Adipocyte (in vitro differentiated cells): ENCODE data around the gene NFIB.
A peak's percentile ranks its signal among the peaks of the same experiment; 100 is the strongest.

Source experiments
- DNase-seq: peaks from one replicate; pipeline ENCODE4 v3.0.0-alpha.2; 2015; ENCODE audit warnings: low read depth
- H3K27me3 ChIP-seq: replicated peaks from 2 replicates; pipeline ENCODE4 v1.7.0; 2013; ENCODE audit warnings: mild to moderate bottlenecking, low read length, moderate library complexity; ENCODE audit not compliant: control insufficient read depth, insufficient read depth
- H3K36me3 ChIP-seq: 2 replicates; pipeline ENCODE4 v1.7.0; 2013; ENCODE audit warnings: low read length, mild to moderate bottlenecking, moderate library complexity; ENCODE audit not compliant: control insufficient read depth, insufficient read depth, severe bottlenecking
- H3K4me1 ChIP-seq: 2 replicates; pipeline ENCODE4 v1.7.0; 2013; ENCODE audit warnings: mild to moderate bottlenecking, low read length, moderate library complexity; ENCODE audit not compliant: control insufficient read depth, insufficient read depth
- H3K4me3 ChIP-seq: 2 replicates; pipeline ENCODE4 v1.7.0; 2013; ENCODE audit warnings: mild to moderate bottlenecking, low read length, moderate library complexity
- H3K9ac ChIP-seq: 2 replicates; pipeline ENCODE4 v1.7.0; 2013; ENCODE audit warnings: mild to moderate bottlenecking, low read length, moderate library complexity
- H3K9me3 ChIP-seq: 2 replicates; pipeline ENCODE4 v1.7.0; 2013; ENCODE audit warnings: mild to moderate bottlenecking, low read length, moderate library complexity; ENCODE audit not compliant: control insufficient read depth

NFIB gene

DNA sequence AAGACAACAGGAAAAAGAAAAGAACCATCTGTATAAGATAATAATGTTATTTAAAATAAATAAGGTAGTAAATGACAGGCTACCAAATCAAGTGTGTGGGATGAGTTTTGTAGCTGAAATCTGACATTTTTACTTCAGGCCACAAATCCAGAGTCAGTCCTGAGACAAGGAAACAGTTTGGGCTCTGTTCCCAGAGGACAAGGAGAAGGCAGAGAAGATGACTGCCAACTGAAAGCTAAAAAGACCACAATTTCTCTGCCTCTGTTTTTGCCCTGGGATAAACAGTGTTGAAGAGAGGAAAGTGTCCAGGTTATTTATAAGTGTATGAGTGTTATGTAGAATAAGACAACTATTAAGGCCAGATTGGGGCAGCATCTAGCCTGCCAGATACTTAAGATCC is 180.5 kb downstream of the NFIB start:
- no peak for DNase-seq
- no peak overlapping the region for H3K4me3 ChIP-seq
- peaks cover 11% of the 10 kb centered on the region for H3K36me3 ChIP-seq
- H3K4me1 ChIP-seq: peaks cover 19% of the 10 kb centered on the region
- H3K9ac ChIP-seq: no peak overlapping the region
- H3K27me3 ChIP-seq: no peaks in the 10 kb centered on the region
- H3K9me3 ChIP-seq: no peaks in the 10 kb centered on the region

DNA sequence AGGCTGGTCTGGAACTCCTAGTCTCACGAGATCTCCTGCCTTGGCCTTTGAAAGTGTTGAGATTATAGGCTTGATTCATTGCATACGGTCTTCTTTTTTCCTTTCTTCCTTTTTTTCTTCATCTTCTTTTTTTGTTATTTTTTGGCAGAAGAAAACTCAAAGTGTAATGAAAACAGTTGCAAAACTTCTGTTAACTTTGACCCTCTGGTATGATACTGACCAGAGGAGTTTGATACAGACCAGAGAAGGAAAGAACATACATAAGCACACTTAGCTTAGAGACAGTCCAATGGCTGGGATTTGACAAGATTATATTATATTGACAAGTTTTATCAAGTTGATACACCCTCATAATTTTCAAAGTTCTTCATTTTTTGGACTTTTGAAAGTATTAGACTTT is 181.2 kb downstream of the NFIB start:
- Histone ChIP-seq H3K27me3 (no peaks in the 10 kb centered on the region), H3K4me1 (peaks cover 19% of the 10 kb centered on the region), H3K4me3 (no peak overlapping the region), H3K36me3 (peaks cover 11% of the 10 kb centered on the region), H3K9ac (no peak overlapping the region), H3K9me3 (no peaks in the 10 kb centered on the region)
- no peak for DNase-seq

DNA sequence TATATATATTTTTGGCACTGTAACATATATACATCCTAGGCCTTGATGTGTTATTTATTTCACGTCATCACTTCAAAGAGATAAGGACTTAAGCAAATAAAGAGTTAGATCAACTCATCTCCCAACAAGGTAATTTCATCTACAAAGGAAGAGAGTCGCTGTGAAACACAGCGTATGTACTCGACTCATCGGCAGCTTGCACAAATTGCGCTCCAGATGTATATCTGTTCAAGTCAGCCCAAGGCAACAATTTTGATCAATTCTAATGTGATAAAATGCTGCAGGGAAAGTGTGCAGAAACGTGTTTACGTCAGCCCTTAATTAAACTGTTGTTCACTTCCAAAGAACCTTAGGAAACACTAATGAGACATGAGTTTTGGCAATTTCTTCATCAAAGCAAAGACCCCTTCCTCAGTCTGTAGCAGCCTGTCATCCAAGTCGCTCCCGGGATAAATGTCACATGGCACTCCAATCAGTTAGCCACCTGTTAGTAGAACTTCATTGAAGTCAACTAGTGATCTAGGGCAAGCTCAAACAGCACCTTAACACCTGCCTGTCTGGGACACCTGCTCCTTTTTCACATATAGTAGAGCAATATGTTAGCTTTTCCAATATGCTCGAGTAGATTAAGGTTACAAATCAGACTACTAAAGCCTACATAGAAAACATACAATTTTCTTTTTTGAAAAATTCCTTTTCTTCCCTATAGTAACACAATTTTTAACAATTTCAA is 182.4 kb downstream of the NFIB start:
- Histone ChIP-seq H3K27me3 (no peaks in the 10 kb centered on the region), H3K4me3 (no peak overlapping the region), H3K4me1 (peaks cover 16% of the 10 kb centered on the region), H3K9ac (no peak overlapping the region), H3K36me3 (peaks cover 11% of the 10 kb centered on the region), H3K9me3 (no peaks in the 10 kb centered on the region)
- DNase-seq: no peak

DNA sequence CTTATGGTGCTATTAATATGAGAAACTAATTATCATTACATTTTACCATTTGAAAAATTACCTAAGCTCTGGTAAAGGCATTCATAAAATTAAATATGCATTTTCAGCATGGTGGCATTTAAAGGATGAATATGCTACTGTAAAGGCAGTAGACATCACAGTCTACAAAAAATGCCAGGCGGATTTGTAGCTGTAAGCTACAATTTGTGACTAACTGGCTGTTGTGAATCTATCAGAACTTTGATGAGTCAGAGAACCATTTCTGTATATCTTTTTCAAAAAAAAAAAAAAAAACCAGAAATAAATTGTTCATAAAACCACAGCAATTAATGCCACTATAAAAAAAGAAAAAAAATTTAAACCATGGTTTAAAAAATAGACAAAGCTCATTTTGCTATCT is 186.3 kb downstream of the NFIB start:
- H3K27me3 ChIP-seq: no peaks in the 10 kb centered on the region
- H3K9ac ChIP-seq: no peak overlapping the region
- peaks cover 6% of the 10 kb centered on the region for H3K4me1 ChIP-seq
- H3K4me3 ChIP-seq: no peak overlapping the region
- DNase-seq: no peak
- peaks cover 23% of the 10 kb centered on the region for H3K36me3 ChIP-seq
- no peaks in the 10 kb centered on the region for H3K9me3 ChIP-seq

DNA sequence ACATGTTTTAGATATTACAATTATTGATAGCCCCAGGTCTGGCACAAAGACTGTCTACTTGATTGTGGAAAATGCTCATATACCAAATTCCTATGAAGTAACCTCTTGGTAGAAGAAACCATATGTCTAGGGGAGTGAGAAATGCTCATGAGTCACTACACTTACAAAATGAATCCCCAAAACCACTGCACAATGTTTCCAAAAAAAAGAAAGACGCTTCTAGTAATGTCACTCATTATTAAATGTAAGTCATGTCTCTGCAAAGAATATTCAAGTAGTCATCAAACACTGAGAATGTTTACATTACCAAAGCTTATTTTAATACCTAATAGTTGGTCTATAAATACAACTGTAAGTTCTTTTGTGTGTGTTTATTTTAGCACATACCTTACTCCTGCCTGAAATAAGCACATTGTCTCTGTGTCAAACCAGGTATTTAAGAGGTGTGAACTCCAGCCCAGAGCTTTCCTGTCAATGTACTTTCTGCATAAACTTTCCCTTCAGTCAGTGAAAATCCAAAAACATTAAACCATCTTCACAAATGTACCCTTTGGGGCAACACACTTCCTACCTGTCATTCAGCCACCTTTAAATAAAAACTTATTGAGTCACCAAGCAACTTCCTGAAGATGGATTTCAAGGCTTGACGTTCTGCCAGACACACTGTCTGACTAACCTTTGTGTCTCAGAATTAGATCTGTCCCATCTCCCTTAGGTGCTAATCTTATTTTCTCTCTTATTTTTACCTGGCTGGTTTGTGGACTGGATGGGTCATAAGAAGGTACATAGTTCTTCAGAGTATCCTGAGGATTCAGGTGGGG is 194.0 kb downstream of the NFIB start:
- no peaks in the 10 kb centered on the region for H3K27me3 ChIP-seq
- H3K9ac ChIP-seq: no peak overlapping the region
- peak; percentile 49 for DNase-seq
- no peak overlapping the region for H3K4me3 ChIP-seq
- H3K36me3 ChIP-seq: peaks cover 53% of the 10 kb centered on the region
- H3K9me3 ChIP-seq: no peaks in the 10 kb centered on the region
- H3K4me1 ChIP-seq: no peaks in the 10 kb centered on the region

DNA sequence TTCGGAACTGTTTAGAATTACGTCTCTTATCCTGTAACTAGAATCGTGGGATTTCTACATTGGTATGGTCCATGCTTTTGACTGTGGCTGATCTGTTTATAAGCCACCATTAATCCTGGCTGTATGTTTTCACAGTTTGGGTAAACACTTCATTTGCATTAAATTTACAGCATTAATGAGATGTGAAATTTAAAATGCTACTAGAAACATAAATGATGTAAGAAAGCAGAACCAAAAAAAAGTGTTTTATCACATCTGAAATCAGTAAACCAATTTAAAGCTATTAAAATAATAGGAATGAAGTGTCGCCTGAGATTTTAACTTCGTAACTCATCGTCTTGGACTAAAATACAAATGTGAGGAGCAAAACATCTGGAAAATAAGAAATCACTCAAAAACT is 201.7 kb downstream of the NFIB start:
- no peak for DNase-seq
- H3K4me1 ChIP-seq: peaks cover 8% of the 10 kb centered on the region
- no peaks in the 10 kb centered on the region for H3K9me3 ChIP-seq

DNA sequence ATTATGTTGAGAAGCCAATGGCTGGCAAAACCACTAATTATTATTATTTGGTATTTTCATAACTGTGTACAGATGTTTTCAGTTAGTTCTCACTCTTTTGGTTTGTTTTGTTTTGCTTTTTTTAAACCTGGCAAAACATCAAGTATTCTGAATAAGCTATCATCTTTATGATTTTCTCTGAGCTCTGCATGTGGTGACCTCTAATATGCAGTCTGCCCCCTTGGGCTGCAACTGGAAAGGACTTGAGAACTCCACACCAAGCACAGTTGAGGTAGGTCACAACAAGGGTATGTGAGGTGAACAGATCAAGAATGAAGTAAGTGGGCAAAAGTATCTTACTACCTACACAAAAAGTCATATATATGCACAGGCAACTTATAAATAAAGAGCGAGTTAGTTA is 202.2 kb downstream of the NFIB start:
- Histone ChIP-seq H3K9ac (no peak overlapping the region), H3K4me3 (no peak overlapping the region), H3K36me3 (peaks cover 73% of the 10 kb centered on the region), H3K9me3 (no peaks in the 10 kb centered on the region), H3K27me3 (no peaks in the 10 kb centered on the region), H3K4me1 (peaks cover 8% of the 10 kb centered on the region)
- DNase-seq: peak; percentile 67

More for the DNA sequence above, 201.7 kb downstream of the NFIB start:
- no peak overlapping the region for H3K9ac ChIP-seq
- no peak overlapping the region for H3K4me3 ChIP-seq
- peaks cover 78% of the 10 kb centered on the region for H3K36me3 ChIP-seq
- no peaks in the 10 kb centered on the region for H3K27me3 ChIP-seq

DNA sequence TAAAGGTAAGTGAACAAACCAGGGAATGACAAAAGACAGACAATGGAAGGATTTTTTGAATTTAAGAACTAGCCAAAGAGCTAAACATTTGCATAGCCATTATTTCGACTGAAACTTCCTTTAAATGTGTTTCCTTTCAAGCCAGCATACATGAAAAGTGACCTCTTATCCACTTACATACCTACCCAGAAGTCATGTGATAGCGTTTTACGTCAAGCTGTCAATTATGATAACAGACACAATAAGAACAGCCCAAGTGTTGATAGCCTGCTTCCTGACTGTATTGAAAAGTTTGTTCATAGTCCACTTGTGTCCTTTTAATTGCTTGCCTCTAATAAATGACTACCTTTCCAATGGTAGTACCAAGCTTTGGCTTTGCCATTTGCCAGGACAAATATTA is 206.0 kb downstream of the NFIB start:
- no peak overlapping the region for H3K9ac ChIP-seq
- H3K36me3 ChIP-seq: peaks cover 36% of the 10 kb centered on the region
- no peaks in the 10 kb centered on the region for H3K27me3 ChIP-seq
- no peak overlapping the region for H3K4me3 ChIP-seq
- no peaks in the 10 kb centered on the region for H3K9me3 ChIP-seq
- peaks cover 17% of the 10 kb centered on the region for H3K4me1 ChIP-seq
- DNase-seq: no peak

DNA sequence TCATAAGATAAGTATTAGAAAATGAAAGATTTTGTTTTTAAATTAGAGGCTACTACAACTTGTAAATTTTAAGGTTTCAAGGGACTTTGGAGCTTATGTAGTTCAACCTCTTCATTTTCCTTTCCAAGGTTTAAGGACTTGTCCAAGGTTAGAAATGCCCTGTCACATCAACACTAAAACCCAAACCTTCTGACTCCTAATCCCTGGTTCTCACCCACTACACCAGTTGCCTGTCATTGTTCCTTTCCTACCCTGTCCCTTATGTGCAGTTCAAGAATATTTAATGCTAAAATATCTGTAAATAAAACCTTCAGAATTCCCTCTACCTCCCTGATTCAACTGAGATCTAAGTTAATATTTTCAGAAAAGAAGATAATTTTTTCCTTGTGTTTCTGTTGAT is 206.4 kb downstream of the NFIB start:
- H3K36me3 ChIP-seq: peaks cover 31% of the 10 kb centered on the region
- peaks cover 21% of the 10 kb centered on the region for H3K4me1 ChIP-seq
- H3K9me3 ChIP-seq: no peaks in the 10 kb centered on the region
- no peak for DNase-seq
- H3K9ac ChIP-seq: no peak overlapping the region
- H3K4me3 ChIP-seq: no peak overlapping the region
- no peaks in the 10 kb centered on the region for H3K27me3 ChIP-seq

DNA sequence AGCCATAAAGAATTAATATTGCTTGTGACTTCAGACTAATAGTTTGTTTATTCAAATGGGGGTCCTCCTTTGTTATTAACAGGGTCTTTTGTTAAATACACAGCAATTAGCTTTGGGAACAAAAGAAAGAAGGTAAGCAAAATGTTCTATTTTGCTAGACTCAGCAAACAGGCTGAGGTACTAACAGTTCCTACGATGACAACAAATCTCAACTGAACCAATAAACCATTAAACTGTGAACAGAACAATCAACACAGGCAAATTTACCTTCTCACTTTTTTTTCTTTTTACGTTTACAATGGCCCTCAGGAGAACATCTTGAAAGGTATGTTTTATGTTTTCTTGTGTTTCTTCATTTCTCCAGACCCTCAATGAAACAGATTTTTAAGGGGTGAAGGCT is 207.2 kb downstream of the NFIB start:
- Histone ChIP-seq H3K4me1 (peaks cover 17% of the 10 kb centered on the region), H3K9ac (no peak overlapping the region), H3K36me3 (peaks cover 25% of the 10 kb centered on the region), H3K27me3 (no peaks in the 10 kb centered on the region), H3K4me3 (no peak overlapping the region), H3K9me3 (no peaks in the 10 kb centered on the region)
- no peak for DNase-seq

DNA sequence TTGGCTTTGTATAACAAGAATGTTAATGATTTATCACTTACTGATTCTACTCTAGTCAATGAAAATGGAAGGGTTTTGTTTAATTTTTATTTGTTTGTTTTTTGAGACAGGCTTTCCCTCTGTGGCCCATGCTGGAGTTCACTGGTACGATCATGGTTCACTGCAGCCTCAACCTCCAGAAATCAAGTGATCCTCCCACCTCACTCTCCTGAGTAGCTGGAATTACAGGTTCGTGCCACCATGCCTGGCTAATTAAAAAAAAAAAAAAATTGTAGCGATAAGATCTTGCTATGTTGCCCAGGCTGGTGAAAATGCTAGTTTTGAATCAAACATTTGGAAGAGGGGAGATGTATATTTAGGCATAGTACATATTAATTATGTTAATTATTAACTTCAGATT is 209.4 kb downstream of the NFIB start:
- H3K36me3 ChIP-seq: peaks cover 9% of the 10 kb centered on the region
- H3K4me3 ChIP-seq: no peak overlapping the region
- H3K27me3 ChIP-seq: no peaks in the 10 kb centered on the region
- no peak for DNase-seq
- H3K4me1 ChIP-seq: peaks cover 12% of the 10 kb centered on the region
- H3K9ac ChIP-seq: no peak overlapping the region
- H3K9me3 ChIP-seq: no peaks in the 10 kb centered on the region
